NCI-H774 (cell line): ENCODE data around the gene CBR4.
"Not testable (repeated sequence)": the region's sequence is repeated elsewhere in the genome, so short reads cannot be mapped to it uniquely, and the experiment has no call there.

Source experiments
- DNase-seq: peaks from one replicate; lab custom pipeline; 2025; lab: John Stamatoyannopoulos, UW

Gene CBR4

GRCh38 chr4:168993714-168994510, 16.1 kb downstream of the CBR4 start:
- DNase-seq, result no peak

- DNase-seq, result not testable (repeated sequence)
Measured at GRCh38 chr4:168992952-168993482, 17.0 kb downstream of the CBR4 start.

GRCh38 chr4:168981942-168982341, 28.1 kb downstream of the CBR4 start:
- DNase-seq, result no peak

- no peak for DNase-seq
Measured at GRCh38 chr4:168981460-168981859, 28.6 kb downstream of the CBR4 start.

- DNase-seq, result no peak
Measured at GRCh38 chr4:168979338-168979737, 30.7 kb downstream of the CBR4 start.

- DNase-seq, result no peak
Measured at GRCh38 chr4:168978001-168978700, 31.9 kb downstream of the CBR4 start.

- DNase-seq, result no peak
Measured at GRCh38 chr4:168972596-168972995, 37.5 kb downstream of the CBR4 start.

GRCh38 chr4:168960716-168961115, 49.3 kb downstream of the CBR4 start:
- no peak for DNase-seq

GRCh38 chr4:168955674-168956073, 54.4 kb downstream of the CBR4 start:
- DNase-seq, result no peak

- not testable (repeated sequence) for DNase-seq
Measured at GRCh38 chr4:168952821-168953246, 57.2 kb downstream of the CBR4 start.

GRCh38 chr4:168945291-168945690, 64.8 kb downstream of the CBR4 start:
- no peak for DNase-seq

- no peak for DNase-seq
Measured at GRCh38 chr4:168942985-168943384, 67.1 kb downstream of the CBR4 start.
